HG03159 (cell line): ENCODE data around the gene MRPS23.
"Not testable (repeated sequence)": the region's sequence is repeated elsewhere in the genome, so short reads cannot be mapped to it uniquely, and the experiment has no call there.

Source experiments
- ATAC-seq: cut with Tn5 transposase; IDR thresholded peaks from one replicate; pipeline ENCODE4 v1.9.1; 2021; ENCODE audit warnings: mild to moderate bottlenecking, moderate library complexity; ENCODE audit not compliant: unreplicated experiment

The MRPS23 gene

GRCh38 chr17:57864273-57864672 is 14.4 kb upstream of the MRPS23 start:
- ATAC-seq = no peak

- ATAC-seq = no peak
These were observed 13.1 kb upstream of the MRPS23 start for GRCh38 chr17:57862694-57863667.

GRCh38 chr17:57861790-57862693 is 12.2 kb upstream of the MRPS23 start:
- no peak for ATAC-seq

GRCh38 chr17:57861000-57861789 is 11.4 kb upstream of the MRPS23 start:
- ATAC-seq = no peak

GRCh38 chr17:57860414-57860999 is 10.7 kb upstream of the MRPS23 start:
- no peak for ATAC-seq

DNA sequence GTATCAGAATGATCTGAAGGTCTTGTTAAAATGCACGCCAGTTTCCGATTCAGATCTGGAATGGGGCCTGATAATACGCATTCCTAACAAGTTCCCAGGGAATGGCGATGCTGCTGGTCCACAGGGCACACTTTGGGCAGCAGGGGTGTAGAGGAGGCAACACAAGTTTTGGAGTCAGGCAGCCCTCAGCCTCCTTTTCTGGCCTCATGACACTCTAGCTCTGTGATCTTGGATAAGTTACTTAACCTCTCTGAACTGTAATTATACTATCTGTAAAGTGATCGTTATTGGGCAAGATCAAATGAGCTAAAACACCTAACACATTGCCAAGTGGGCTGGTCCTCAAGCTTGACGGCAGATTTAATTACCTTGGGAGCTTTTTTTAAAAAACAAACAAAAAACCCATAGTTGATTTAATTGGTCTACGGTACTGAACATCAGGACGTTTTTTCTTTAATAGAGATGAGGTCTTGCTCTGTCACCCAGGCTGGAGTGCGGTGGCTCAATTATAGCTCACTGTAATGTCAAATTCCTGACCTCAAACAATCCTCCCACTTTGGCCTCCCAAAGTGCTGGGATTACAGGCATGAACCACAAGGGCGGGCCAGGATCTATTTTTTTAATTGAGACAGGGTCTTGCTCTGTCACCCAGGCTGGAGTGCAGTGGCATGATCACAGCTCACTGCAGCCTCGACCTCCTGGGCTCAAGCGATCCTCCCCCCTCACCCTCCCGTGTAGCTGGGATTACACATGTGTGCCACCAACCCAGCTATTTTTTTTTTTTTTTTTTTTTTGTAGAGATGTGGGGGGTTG is 10.0 kb upstream of the MRPS23 start:
- ATAC-seq = no peak

GRCh38 chr17:57858838-57859237 is 9.0 kb upstream of the MRPS23 start:
- no peak for ATAC-seq

- ATAC-seq = no peak
These were observed 7.2 kb upstream of the MRPS23 start for GRCh38 chr17:57856792-57857620.

DNA sequence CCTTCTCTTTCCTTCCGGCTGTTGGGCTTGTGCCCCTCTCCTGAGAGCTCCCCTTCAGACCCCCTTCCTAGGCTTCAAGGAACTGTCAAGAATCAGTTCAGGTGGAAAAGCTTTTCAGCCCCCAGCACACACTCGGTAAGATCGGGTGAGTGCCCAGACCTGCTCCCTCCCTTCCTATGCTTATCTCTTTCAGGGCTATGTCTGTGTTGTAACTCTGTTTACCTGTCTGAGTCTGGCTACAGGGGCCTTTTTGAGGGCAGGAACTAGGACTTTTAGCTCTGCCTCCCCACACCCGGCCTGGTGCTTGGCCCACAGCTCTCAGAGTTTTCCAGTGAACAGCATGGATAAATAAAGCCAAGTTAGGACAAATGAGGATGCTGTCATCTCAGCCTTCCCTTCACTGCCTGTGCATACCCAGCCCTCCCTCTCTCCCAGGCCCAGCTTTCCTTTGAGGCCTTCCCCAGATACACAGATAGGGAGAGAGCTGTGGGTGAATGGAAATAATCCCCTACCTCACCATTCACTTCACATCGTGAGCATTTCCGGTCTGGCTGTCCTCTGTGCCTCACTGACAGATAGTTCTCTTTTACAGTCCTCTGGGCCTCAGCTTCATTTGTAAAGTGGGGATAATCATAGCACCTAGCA is 5.7 kb upstream of the MRPS23 start:
- no peak for ATAC-seq

- no peak for ATAC-seq
These were observed 3.9 kb upstream of the MRPS23 start for GRCh38 chr17:57853695-57854094.

DNA sequence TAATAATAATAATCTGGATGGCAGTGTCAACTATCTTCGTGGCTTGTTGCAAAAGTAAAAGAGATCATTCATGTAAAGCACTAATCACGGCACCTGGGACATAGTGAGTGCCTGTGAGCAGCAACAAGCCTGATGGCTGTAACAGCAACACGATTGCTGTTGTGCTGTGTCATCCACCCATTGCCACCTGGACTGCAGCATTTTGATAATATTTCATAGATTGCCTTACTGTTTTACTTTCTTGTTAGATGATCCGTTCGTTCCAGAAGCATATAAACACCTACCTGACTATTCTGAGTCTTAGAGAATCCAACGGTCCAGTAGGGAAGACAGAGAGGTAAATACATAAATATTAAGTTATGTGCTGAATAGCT is 3.1 kb upstream of the MRPS23 start:
- ATAC-seq = no peak

DNA sequence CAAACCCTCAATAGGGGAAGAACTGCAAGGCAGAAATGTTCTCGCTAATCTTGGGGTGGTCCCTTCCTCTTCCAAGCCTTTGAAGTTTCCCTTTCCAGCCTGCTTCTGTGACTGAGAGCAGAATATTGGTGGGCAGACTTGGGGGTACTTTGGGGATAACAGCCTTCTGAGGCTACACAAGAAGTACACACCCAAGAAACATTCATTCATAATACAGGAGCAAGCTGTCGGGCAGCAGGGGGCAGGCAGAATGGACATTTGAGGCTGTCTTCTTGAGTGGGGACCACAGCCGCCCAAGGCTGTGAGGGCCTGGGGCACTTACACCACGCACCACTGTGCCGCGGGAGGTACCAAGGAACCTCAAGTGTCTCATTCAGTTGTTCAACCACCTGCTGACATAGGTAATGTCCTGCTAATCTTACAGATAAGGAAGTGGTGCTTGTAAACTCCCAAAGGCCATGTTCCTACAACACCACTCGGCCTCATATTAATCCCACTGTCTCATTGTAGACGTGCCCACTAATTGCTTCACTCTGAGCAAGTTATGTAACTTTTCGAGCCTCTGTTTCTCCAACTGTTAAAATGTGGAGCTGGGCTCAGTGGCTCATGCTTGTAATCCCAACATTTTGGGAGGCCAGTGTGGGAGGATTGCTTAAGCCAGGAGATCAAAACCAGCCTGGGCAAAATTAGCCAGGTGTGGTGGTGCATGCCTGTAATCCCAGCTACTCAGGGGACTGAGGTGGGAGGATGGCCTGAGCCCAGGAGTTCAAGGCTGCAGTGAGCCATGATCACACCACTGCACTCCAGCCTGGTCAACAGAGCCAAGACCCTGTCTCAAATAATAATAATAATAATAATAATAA is 2.5 kb upstream of the MRPS23 start:
- ATAC-seq = no peak

GRCh38 chr17:57849163-57849873 is 526 bp downstream of the MRPS23 start:
- ATAC-seq = no peak

DNA sequence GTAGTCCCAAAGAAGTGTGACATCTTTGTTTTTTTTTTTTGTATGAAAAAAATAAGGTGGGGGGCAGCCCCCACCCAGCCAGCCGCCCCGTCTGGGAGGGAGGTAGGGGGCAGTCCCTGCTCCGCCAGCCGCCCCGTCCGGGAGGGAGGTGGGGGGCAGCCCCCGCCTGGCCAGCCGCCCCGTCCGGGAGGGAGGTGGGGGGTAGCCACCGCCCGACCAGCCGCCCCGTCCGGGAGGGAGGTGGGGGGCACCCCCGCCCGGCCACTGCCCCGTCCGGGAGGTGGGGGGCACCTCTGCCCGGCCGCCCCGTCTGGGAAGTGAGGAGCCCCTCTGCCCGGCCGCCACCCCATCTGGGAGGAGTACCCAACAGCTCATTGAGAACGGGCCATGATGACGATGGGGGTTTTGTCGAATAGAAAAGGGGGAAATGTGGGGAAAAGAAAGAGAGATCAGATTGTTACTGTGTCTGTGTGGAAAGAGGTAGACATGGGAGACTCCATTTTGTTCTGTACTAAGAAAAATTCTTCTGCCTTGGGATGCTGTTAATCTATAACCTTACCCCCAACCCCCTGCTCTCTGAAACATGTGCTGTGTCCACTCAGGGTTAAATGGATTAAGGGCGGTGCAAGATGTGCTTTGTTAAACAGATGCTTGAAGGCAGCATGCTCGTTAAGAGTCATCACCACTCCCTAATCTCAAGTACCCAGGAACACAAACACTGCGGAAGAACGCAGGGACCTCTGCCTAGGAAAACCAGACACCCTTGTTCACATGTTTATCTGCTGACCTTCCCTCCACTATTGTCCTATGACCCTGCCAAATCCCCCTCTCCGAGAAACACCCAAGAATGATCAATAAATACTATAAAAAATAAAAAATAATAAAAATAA is 3.5 kb downstream of the MRPS23 start:
- not testable (repeated sequence) for ATAC-seq

GRCh38 chr17:57842280-57842679 is 7.6 kb downstream of the MRPS23 start:
- no peak for ATAC-seq

- ATAC-seq = no peak
These were observed 10.3 kb downstream of the MRPS23 start for GRCh38 chr17:57839571-57839923.
